CD4-positive, alpha-beta T cell (primary cell): ENCODE results near the gene CAND2. TPM values are rescaled to one million over a fixed set of nuclear protein-coding genes. Genes with fewer than 3 reads are reported as not detected.

ENCODE experiments used
- ATAC-seq: fragments of 200-7000 bp; cut with Tn5 transposase; one replicate; pipeline ENCODE4 v1.10.0; 2022; ENCODE audit warnings: mild to moderate bottlenecking; ENCODE audit not compliant: poor library complexity
- CTCF ChIA-PET: fragments of 350-600 bp; sonication (Branson Sonifier 250); formaldehyde crosslinking; loops from one replicate; lab custom pipeline; 2021; ENCODE audit warnings: antibody characterized with exemption, inconsistent platforms; lab: Charles Lee
- POLR2A ChIA-PET: fragments of 350-600 bp; sonication (Branson Sonifier 250); formaldehyde crosslinking; loops from one replicate; lab custom pipeline; 2021; ENCODE audit warnings: antibody characterized with exemption, inconsistent platforms; lab: Charles Lee
- DNase-seq, 14 experiments: peaks; one replicate each; pipeline ENCODE4 v3.0.0-alpha.2; 2013 to 2020; ENCODE audit warnings: mixed read lengths in 2 of 14
- H3K27ac ChIP-seq, 2 donors: one replicate each; pipeline versions ENCODE4 v1.5.1 to v1.7.0; 2013; ENCODE audit warnings: low read length in 2 of 2, low read depth in 1 of 2, mild to moderate bottlenecking in 1 of 2
- H3K27me3 ChIP-seq, 2 experiments: 1 replicate in 1 of 2; 2 replicates in 1 of 2; pipeline versions ENCODE4 v1.6.1 to v1.7.0; 2013; ENCODE audit warnings: low read length in 2 of 2, control low read depth in 1 of 2, mild to moderate bottlenecking in 1 of 2, moderate library complexity in 1 of 2; ENCODE audit not compliant: insufficient read depth in 2 of 2, control insufficient read depth in 1 of 2
- H3K36me3 ChIP-seq: one replicate; pipeline ENCODE4 v1.6.1; 2013; ENCODE audit warnings: low read length, control low read depth; ENCODE audit not compliant: insufficient read depth
- H3K4me1 ChIP-seq: one replicate; pipeline ENCODE4 v1.6.1; 2013; ENCODE audit warnings: low read length, control low read depth; ENCODE audit not compliant: insufficient read depth
- H3K4me3 ChIP-seq: one replicate; pipeline ENCODE4 v1.5.1; 2013; ENCODE audit warnings: mild to moderate bottlenecking, low read length, moderate library complexity
- H3K9me3 ChIP-seq, 2 experiments: 1 replicate in 1 of 2; 2 replicates in 1 of 2; pipeline versions ENCODE4 v1.6.1 to v1.7.0; 2013; ENCODE audit warnings: low read length in 2 of 2, mild to moderate bottlenecking in 2 of 2, control low read depth in 1 of 2, moderate library complexity in 1 of 2; ENCODE audit not compliant: control insufficient read depth in 1 of 2, insufficient read depth in 1 of 2
- H3K27ac Mint-ChIP-seq: one replicate; pipeline ENCODE4 v1.8.0; 2020; ENCODE audit warnings: mixed read lengths
- H3K27me3 Mint-ChIP-seq: one replicate; pipeline ENCODE4 v1.8.0; 2021; ENCODE audit warnings: mixed read lengths
- H3K36me3 Mint-ChIP-seq: one replicate; pipeline ENCODE4 v1.8.0; 2021; ENCODE audit warnings: low read depth, mixed read lengths
- H3K4me1 Mint-ChIP-seq: one replicate; pipeline ENCODE4 v1.8.0; 2021; ENCODE audit warnings: low read depth, mixed read lengths
- H3K4me3 Mint-ChIP-seq: one replicate; pipeline ENCODE4 v1.8.0; 2020; ENCODE audit warnings: mild to moderate bottlenecking, mixed read lengths
- H3K9me3 Mint-ChIP-seq: one replicate; pipeline ENCODE4 v1.8.0; 2020; ENCODE audit warnings: mixed read lengths
- CTCF ChIP-seq: fragments of 200-600 bp; IDR thresholded peaks from one replicate; pipeline ENCODE4 v1.8.0; 2022; ENCODE audit warnings: antibody characterized with exemption, mild to moderate bottlenecking
- intact Hi-C, 2 experiments: fragments of 100-400 bp; cut with DNase I in 1 of 2; cut with micrococcal nuclease in 1 of 2; formaldehyde crosslinking; loops; one replicate each; pipeline versions ENCODE4 v1.15.1 to v1.9.0; 2023 to 2025; cut with DNase I, micrococcal nuclease
- total RNA-seq, 174 experiments: library from RNA in 2 of 174; stranded (reverse) in 2 of 174; gene quantifications; one replicate each; pipeline ENCODE4 v1.2.3 and lab custom pipeline; 2021 to 2026

Gene CAND2
- total RNA-seq, 2 experiments from 2014 or later = 3.5 to 6.0 TPM

GRCh38 chr3:12813967-12814366, 17.5 kb downstream of the CAND2 start:
- CTCF ChIA-PET = interaction anchor here (1.1 kb wide), 1 partner anchor 28 kb away, joined by 3 read pairs; no protein-coding TSS in a partner anchor

GRCh38 chr3:12815078-12815477, 18.6 kb downstream of the CAND2 start:
- peaks cover 6% of the 10 kb centered on the region for H3K36me3 Mint-ChIP-seq
- TF ChIP-seq CTCF = no peak
- CTCF ChIA-PET = interaction anchor here (1.1 kb wide), 1 partner anchor 27 kb away, joined by 3 read pairs; no protein-coding TSS in a partner anchor
- no peak for ATAC-seq
- Histone ChIP-seq H3K27me3 (no peaks in the 10 kb centered on the region), H3K9me3 (no peaks in the 10 kb centered on the region), H3K27ac (no peak overlapping the region), H3K4me1 (peaks cover 9% of the 10 kb centered on the region), H3K4me3 (no peak overlapping the region), H3K36me3 (no peaks in the 10 kb centered on the region)
- intact Hi-C loops = no loop called here
- H3K27me3 Mint-ChIP-seq = no peaks in the 10 kb centered on the region
- no peak overlapping the region for H3K4me3 Mint-ChIP-seq
- H3K4me1 Mint-ChIP-seq = peaks cover 7% of the 10 kb centered on the region
- no peak for DNase-seq
- no peaks in the 10 kb centered on the region for H3K9me3 Mint-ChIP-seq
- no peak overlapping the region for H3K27ac Mint-ChIP-seq
- POLR2A ChIA-PET = no interaction called here

More at GRCh38 chr3:12813967-12814366, 17.5 kb downstream of the CAND2 start:
- no peaks in the 10 kb centered on the region for H3K9me3 ChIP-seq
- no peak overlapping the region for H3K27ac ChIP-seq
- POLR2A ChIA-PET = no interaction called here
- ATAC-seq (no peak), DNase-seq (no peak)
- no peaks in the 10 kb centered on the region for H3K36me3 ChIP-seq
- H3K27me3 Mint-ChIP-seq = no peaks in the 10 kb centered on the region
- H3K4me1 ChIP-seq = peaks cover 16% of the 10 kb centered on the region
- H3K4me3 Mint-ChIP-seq = no peak overlapping the region
- H3K4me3 ChIP-seq = no peak overlapping the region
- no peaks in the 10 kb centered on the region for H3K27me3 ChIP-seq
- H3K4me1 Mint-ChIP-seq = peaks cover 14% of the 10 kb centered on the region
- H3K36me3 Mint-ChIP-seq = peaks cover 6% of the 10 kb centered on the region
- no peaks in the 10 kb centered on the region for H3K9me3 Mint-ChIP-seq
- no peak overlapping the region for H3K27ac Mint-ChIP-seq
- intact Hi-C loops = no loop called here
- no peak for TF ChIP-seq CTCF

GRCh38 chr3:12815719-12816118, 19.2 kb downstream of the CAND2 start:
- no peak for ATAC-seq
- ChIA-PET CTCF (no interaction called here), POLR2A (no interaction called here)
- H3K9me3 ChIP-seq = no peaks in the 10 kb centered on the region
- H3K36me3 ChIP-seq = no peaks in the 10 kb centered on the region
- Mint-ChIP-seq H3K27me3 (no peaks in the 10 kb centered on the region), H3K4me1 (peaks cover 2% of the 10 kb centered on the region), H3K9me3 (no peaks in the 10 kb centered on the region), H3K4me3 (no peak overlapping the region), H3K36me3 (peaks cover 6% of the 10 kb centered on the region), H3K27ac (no peak overlapping the region)
- no peak overlapping the region for H3K4me3 ChIP-seq
- H3K27ac ChIP-seq = no peak overlapping the region
- intact Hi-C loops = no loop called here
- no peaks in the 10 kb centered on the region for H3K27me3 ChIP-seq
- peaks cover 5% of the 10 kb centered on the region for H3K4me1 ChIP-seq
- DNase-seq = no peak
- no peak for TF ChIP-seq CTCF
